Stimulated activated CD8-positive, alpha-beta memory T cell treated with anti-CD3 and anti-CD28 coated beads, Interleukin-15, amount 100 ng/mL, for 1 hour (primary cell): ENCODE results near the gene CEP72.

Experiments
- DNase-seq: peaks from one replicate; pipeline ENCODE4 v3.0.0-alpha.2; 2020; ENCODE audit warnings: low read depth

Gene CEP72

GRCh38 chr5:639584-640213 is 27.6 kb downstream of the CEP72 start:
- DNase-seq, result no peak

- DNase-seq, result no peak
Measured at GRCh38 chr5:640461-641330, 28.6 kb downstream of the CEP72 start.

- no peak for DNase-seq
Measured at GRCh38 chr5:641331-641765, 29.2 kb downstream of the CEP72 start.

GRCh38 chr5:642481-642880 is 30.3 kb downstream of the CEP72 start:
- DNase-seq, result no peak

GRCh38 chr5:643351-643801 is 31.2 kb downstream of the CEP72 start:
- no peak for DNase-seq

- no peak for DNase-seq
Measured at GRCh38 chr5:643811-644271, 31.7 kb downstream of the CEP72 start.

GRCh38 chr5:644509-644908 is 32.4 kb downstream of the CEP72 start:
- no peak for DNase-seq

GRCh38 chr5:644971-645370 is 32.8 kb downstream of the CEP72 start:
- DNase-seq, result no peak

- DNase-seq, result no peak
Measured at GRCh38 chr5:645421-645820, 33.3 kb downstream of the CEP72 start.

GRCh38 chr5:646396-647201 is 34.5 kb downstream of the CEP72 start:
- DNase-seq, result no peak

GRCh38 chr5:647311-647710 is 35.2 kb downstream of the CEP72 start:
- no peak for DNase-seq

- DNase-seq, result no peak
Measured at GRCh38 chr5:647727-648126, 35.6 kb downstream of the CEP72 start.

- DNase-seq, result no peak
Measured at GRCh38 chr5:651296-652022, 39.3 kb downstream of the CEP72 start.

GRCh38 chr5:652023-652515 is 39.9 kb downstream of the CEP72 start:
- DNase-seq, result no peak

- DNase-seq, result no peak
Measured at GRCh38 chr5:652773-653350, 40.7 kb downstream of the CEP72 start.

- DNase-seq, result no peak
Measured at GRCh38 chr5:654071-654778, 42.1 kb downstream of the CEP72 start.

GRCh38 chr5:655406-655805 is 43.3 kb downstream of the CEP72 start:
- DNase-seq, result no peak

GRCh38 chr5:657570-657969 is 45.4 kb downstream of the CEP72 start:
- DNase-seq, result no peak

- DNase-seq, result no peak
Measured at GRCh38 chr5:658103-658502, 46.0 kb downstream of the CEP72 start.

GRCh38 chr5:659496-660263 is 47.5 kb downstream of the CEP72 start:
- DNase-seq, result no peak
